ENCODE measurements around the gene EEF1A1.

DNA sequence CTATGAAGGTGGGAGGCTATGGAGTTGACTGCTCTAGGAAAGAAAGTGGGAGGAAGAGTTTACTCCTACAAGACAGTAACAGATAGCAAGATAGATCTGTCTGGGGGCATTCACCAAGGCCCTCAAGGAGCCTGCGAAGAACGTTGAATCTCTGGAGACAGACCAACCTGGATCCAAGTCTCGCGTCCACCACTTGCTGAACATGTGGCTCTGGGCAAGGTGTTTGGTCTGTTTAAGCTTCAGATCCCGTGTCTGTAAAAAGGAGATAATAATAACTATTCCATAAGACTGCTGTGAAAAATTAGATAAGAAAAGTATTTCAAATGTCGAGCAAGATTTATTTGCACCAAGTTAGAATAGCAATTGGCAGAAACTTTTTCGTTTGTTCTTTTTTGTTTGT lies 8.1 kb upstream of the EEF1A1 start:
- TF ChIP-seq, protein P1, sequence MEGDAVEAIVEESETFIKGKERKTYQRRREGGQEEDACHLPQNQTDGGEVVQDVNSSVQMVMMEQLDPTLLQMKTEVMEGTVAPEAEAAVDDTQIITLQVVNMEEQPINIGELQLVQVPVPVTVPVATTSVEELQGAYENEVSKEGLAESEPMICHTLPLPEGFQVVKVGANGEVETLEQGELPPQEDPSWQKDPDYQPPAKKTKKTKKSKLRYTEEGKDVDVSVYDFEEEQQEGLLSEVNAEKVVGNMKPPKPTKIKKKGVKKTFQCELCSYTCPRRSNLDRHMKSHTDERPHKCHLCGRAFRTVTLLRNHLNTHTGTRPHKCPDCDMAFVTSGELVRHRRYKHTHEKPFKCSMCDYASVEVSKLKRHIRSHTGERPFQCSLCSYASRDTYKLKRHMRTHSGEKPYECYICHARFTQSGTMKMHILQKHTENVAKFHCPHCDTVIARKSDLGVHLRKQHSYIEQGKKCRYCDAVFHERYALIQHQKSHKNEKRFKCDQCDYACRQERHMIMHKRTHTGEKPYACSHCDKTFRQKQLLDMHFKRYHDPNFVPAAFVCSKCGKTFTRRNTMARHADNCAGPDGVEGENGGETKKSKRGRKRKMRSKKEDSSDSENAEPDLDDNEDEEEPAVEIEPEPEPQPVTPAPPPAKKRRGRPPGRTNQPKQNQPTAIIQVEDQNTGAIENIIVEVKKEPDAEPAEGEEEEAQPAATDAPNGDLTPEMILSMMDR (IDR thresholded peaks at IDR 0.05 in 8 of 11, conservative IDR thresholded peaks at IDR 0.05 in 3 of 11) = no peak
- TF ChIP-seq POLR2A (IDR thresholded peaks at IDR 0.05) = no peak
